SKM-1 (cell line): ENCODE results near the gene TMEM50B.
"Not testable (repeated sequence)": the region's sequence is repeated elsewhere in the genome, so short reads cannot be mapped to it uniquely, and the experiment has no call there.

Source experiments
- DNase-seq: peaks from one replicate; lab custom pipeline; 2025; ENCODE audit not compliant: unreplicated experiment; lab: John Stamatoyannopoulos, UW

TMEM50B gene

DNA sequence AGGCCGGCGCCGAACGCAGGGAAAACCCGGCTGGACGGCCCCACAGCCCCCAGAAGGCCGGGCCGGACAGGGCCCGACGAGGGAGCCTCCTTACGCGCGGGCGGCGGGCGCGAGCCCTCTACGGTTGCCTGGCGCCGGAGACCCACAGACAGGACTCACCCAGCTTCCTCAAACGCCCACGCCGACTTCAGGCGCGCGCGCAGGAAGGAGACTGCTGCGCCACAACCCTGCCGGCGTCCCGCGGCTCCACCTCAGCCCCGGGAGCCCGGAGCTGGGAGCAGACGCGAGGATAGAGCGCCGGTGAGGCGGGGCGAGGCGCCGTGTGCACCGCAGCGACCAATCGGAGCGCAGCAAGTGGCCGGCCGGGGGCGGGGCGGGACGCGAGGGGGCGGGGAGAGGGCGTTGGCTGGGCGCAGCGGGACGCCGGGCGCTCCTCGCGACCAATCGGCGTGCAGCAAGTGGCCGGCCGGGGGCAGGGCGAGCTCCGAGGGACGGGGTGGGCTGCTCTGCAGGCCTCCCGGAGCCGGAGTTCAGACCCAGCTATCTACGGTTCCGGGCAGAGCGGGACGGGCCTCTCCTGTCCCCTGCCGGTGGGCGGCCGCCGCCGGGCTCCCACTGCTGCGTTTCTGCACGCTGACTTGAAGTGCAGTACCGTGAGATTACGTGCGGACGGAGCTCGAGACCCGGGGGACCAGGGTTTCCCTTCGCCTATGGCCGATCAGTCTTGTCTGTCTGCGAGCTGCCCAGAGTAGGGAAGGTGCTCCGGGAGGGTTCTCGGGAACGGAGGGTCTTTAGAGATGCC lies at the start of gene TMEM50B:
TMEM50B (minus strand) TSS at position 296 of the 802 bp plus-strand sequence. CDS start 11,089 bp downstream, outside the sequence.
- peak; percentile 87 for DNase-seq

DNA sequence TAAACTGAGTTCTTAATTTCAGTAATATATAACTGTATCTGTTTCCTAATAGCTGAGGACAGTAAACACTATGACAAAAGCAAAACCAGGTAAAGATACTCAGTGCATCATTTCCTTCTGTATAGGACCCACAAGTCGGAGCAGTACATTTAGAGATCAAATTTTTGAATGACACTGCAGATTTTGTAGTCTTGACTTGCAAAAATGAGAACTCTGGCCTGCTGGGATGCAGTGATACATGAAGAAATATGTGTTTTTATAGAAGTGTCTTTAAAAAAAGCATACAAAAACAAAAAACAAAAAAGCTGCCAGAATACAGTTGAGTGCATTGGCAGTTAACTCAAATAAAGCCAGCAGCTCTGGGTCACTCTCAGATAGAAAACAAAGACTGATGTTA lies 43.2 kb upstream of the TMEM50B start:
- no peak for DNase-seq

DNA sequence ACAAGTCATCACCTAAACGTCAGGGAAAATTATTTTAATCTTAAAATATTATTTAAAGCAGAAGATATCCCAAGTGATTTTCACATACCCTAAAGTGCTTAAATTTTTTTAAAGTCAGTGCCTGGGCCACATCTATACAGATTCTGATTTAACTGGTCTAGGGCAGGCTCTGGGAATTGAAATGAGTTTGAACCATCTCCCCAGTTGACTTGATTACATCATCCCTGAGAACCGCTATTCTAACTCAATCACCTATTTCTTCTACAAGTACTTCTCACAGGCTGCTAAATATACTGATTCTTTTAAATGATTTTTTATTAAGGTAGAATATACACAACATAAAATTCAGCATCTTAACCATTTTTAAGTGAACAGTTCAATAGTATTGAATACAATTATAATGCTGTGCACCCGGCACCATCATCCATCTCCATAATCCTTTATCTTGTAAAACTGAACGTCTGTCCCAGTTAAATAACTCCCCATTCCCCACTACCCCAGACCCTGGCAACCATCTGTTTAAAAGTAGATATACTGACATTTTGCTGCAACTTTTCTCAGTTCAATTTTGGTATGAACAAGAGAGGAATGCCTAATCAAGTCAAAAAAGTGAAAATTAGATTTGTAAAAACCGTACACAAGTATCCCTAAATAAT lies 42.7 kb upstream of the TMEM50B start:
- no peak for DNase-seq

DNA sequence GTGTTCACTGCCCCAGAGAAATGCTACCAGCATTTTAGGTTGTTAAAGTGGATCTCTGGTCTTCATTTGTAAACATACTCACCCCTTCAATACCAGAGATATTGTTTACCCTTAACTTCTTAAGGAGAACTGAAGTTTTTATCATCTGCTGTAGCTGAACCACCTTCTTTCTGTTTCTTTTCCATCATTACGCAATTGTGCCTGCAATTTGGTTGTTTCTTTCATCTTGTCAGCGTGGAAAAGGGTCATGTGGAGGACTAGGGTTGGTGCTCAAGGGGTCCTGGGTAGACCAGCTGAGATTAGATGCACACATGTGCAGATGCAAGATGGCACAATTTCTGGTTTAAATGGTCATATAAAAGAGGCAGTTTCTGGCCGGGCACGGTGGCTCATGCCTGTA lies 39.1 kb upstream of the TMEM50B start:
- DNase-seq: no peak

GRCh38 chr21:33514229-33514628 lies 34.5 kb upstream of the TMEM50B start:
- DNase-seq: no peak

DNA sequence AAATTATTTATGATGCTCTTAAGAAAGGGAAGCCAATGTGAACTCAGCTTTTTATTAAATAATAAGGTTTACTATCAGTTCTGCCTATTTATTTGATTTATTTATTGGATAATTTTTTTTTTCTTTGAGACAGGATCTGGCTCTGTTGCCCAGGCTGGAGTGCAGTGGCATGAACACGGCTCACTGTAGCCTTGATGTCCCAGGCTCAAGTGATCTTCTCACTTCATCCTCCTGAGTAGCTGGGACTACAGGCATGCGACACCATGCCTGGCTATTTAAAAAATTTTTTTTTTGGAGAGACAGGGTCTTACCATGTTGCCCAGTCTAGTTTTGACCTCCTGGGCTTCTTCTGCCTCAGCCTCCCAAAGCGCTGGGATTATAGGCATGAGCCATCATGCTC lies 32.7 kb upstream of the TMEM50B start:
- DNase-seq: no peak

DNA sequence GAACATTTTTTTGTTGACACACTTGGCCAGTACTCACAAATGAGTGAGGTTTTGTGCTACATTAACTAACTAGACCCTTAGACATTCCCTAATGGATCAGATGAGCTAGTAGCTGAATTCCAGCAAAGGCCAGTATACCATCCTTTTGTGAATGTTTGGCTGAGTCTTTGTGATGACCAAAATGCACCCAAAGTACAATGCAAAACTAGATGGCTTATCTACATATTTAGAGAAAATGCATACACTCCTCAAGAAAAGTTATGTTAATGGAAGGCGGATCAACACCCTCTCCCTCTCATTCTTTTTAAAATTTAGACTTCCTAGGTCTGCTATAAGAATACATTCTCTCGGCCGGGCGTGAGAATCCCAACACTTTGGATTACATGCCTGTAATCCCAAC lies 31.9 kb upstream of the TMEM50B start:
- DNase-seq: no peak

- no peak for DNase-seq
Observed at GRCh38 chr21:33510826-33511225, 31.1 kb upstream of the TMEM50B start.

GRCh38 chr21:33507003-33507402 lies 27.2 kb upstream of the TMEM50B start:
- DNase-seq: not testable (repeated sequence)

DNA sequence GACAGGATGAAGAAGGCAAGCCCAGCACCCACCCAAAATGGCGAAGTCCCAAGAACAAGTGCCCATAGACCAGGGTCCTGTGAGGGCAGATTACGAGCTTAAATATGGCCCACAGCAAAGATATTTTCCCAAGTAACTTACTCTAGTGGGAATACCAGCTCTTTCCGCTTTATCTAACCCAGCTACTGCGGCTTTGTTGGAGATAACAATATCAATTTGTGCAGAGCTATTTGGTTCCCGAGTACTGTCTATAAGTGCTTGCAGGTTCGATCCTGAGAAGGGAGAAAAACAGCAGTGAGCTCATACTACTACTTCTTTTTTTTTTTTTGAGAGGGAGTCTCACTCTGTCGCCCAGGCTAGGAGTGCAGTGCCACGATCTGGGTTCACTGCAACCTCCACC lies 26.1 kb upstream of the TMEM50B start:
- DNase-seq: no peak

DNA sequence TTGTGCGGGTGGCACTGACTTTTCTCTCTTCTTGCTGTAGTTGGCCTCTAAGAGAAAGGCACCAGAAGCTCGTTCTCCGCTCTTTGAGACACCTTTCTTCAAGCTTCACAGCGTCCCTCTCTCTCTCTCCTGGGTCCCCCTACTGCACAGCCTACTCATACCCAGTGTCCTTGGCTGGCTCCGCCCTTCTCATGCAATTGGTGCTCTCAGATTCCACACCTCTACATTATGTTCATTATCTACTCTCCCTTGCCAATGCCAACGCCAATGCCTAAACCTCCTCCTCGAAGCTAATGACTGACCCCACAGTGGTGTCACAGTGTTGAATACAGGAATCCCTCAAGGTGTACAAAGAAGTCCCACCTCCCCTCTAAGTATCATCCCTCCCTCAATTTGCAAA lies 16.6 kb upstream of the TMEM50B start:
- DNase-seq: no peak

DNA sequence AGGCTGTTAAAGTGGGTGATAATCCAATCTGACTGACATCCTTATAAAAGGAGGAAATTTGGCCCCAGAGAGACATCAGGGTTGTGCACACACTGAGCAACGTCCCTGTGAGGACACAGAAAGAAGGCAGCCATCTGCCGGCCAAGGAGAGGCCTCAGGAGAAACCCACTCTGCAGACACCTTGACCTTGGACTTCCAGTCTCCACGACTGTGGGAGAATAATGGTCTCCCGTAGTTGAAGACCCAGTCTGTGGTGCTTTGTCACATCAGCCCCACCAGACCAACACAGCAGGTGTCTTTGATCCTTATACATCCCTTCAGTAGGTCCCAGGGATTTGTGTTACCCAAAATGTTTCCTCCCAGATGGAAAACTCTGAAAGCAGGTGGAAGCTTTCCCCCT lies 16.0 kb upstream of the TMEM50B start:
- no peak for DNase-seq

- no peak for DNase-seq
Observed at GRCh38 chr21:33493756-33494155, 14.0 kb upstream of the TMEM50B start.

- DNase-seq: peak; percentile 23
Observed at GRCh38 chr21:33492571-33492970, 12.8 kb upstream of the TMEM50B start.

- DNase-seq: peak; percentile 67
Observed at GRCh38 chr21:33491373-33492102, 11.8 kb upstream of the TMEM50B start, which contains the start of gene DNAJC28. Gene DNAJC28 (minus strand): TSS chr21:33491716. CDS start chr21:33489393, 2,323 bp downstream.

DNA sequence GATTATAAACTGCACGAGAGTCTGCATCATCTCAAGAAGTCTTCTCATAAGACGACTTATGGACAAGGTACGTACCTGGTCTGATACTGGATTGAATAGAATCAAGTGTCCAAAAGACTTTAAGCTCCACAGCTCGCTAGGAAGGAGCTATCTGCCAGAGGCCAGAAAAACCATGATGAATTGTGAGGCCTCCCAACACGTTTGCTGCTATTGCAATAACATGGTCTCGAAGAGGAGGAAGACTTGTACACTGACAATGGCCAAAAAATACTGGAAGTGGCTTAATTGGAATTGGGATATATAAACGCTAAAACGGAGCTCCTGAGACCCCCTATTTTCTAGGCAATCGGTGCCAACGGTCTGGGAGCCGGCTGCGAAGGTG lies 11.2 kb upstream of the TMEM50B start:
- DNase-seq: no peak

DNA sequence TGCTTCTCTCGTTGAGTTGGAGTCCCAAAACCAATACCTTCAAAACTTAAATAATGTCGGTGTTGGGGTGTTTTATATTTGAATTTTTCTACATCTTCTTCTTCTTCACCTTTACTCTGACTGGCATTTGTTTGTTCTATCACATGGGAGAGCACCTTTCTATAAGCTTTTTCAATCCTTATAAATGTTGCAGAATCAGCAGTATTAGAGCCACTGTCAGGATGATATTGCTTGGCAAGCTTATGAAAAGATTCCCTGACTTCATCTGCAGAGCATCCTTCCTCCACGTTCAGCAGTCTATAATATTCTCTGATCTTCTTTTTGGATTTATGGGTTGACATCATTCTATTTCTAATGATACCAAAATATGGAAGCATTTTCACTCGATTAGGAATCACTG lies 9.2 kb upstream of the TMEM50B start:
- no peak for DNase-seq

DNA sequence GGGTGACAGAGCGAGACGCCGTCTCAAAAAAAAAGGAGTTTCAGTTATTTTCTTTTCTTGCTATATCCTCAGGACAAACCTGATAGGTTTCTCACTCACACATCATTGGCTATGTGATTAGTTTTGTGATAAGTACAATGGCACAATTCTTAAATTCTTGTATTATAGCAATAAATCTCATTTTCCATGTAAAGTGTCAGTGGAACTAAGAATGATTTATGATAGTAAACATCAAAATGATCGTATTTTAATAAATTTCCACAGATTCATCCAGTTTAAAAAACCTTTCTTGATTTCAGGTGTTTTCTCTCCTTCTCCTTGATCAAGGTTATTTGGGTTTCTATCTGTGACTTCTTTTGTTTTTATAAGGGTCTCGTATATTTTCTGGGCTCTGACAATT lies 8.2 kb upstream of the TMEM50B start:
- no peak for DNase-seq

GRCh38 chr21:33481314-33481943 lies 1.7 kb upstream of the TMEM50B start:
- no peak for DNase-seq

GRCh38 chr21:33480481-33481103 lies 818 bp upstream of the TMEM50B start:
- DNase-seq: no peak
